HEK293 (cell line): ENCODE measurements around the gene FOXC1.
A peak's percentile ranks its signal among the peaks of the same experiment; 100 is the strongest.

Source experiments
- CTCF ChIA-PET: fragments of 350-600 bp; formaldehyde crosslinking; extraction: SDS; loops from one replicate; lab custom pipeline; 2021; ENCODE audit warnings: antibody characterized with exemption; lab: Yijun Ruan, JAX
- POLR2A ChIA-PET: fragments of 300-600 bp; formaldehyde crosslinking; extraction: SDS; loops from one replicate; lab custom pipeline; 2020; ENCODE audit warnings: antibody characterized with exemption, inconsistent platforms; lab: Yijun Ruan, JAX
- H3K27ac ChIP-seq: fragments of 200-500 bp; sonication (Bioruptor generic); 2 replicates; pipeline ENCODE4 v1.5.1; 2014; ENCODE audit warnings: low read depth, low read length, control low read depth, inconsistent platforms; ENCODE audit errors: extremely low read depth
- H3K36me3 ChIP-seq, 2 experiments: fragments of 200-500 bp in 1 of 2; sonication (Bioruptor generic) in 1 of 2; 1 replicate in 1 of 2; 2 replicates in 1 of 2; pipeline ENCODE4 v1.5.1; 2014 to 2017; ENCODE audit warnings: inconsistent platforms in 2 of 2, low read length in 2 of 2; ENCODE audit not compliant: control insufficient read depth in 2 of 2, insufficient read depth in 1 of 2
- H3K4me1 ChIP-seq: fragments of 200-500 bp; sonication (Bioruptor generic); 2 replicates; pipeline ENCODE4 v1.5.1; 2014; ENCODE audit warnings: mild to moderate bottlenecking, low read length, inconsistent platforms; ENCODE audit not compliant: control insufficient read depth, insufficient read depth
- H3K4me3 ChIP-seq: 2 replicates; pipeline ENCODE4 v1.5.1; 2011; ENCODE audit warnings: low read depth, mild to moderate bottlenecking, control low read depth, low read length, moderate library complexity
- H3K9me3 ChIP-seq: fragments of 200-500 bp; sonication (Bioruptor generic); 2 replicates; pipeline ENCODE4 v1.5.1; 2014; ENCODE audit warnings: low read depth, low read length, inconsistent platforms; ENCODE audit not compliant: control insufficient read depth, insufficient read depth
- GLIS1 ChIP-seq: fragments of 450-650 bp; formaldehyde crosslinking; IDR thresholded peaks from 2 replicates; pipeline ENCODE4 v1.5.1; 2016; ENCODE audit warnings: missing biosample characterization, missing genetic modification characterization
- GLIS2 ChIP-seq: fragments of 450-650 bp; formaldehyde crosslinking; IDR thresholded peaks from 2 replicates; pipeline ENCODE4 v1.5.1; 2016; ENCODE audit warnings: missing biosample characterization, missing genetic modification characterization
- KLF10 ChIP-seq: fragments of 450-650 bp; IDR thresholded peaks from 2 replicates; pipeline ENCODE4 v1.5.1; 2018; ENCODE audit warnings: missing biosample characterization, mild to moderate bottlenecking, missing genetic modification characterization
- KLF9 ChIP-seq: fragments of 450-650 bp; formaldehyde crosslinking; IDR thresholded peaks from 2 replicates; pipeline ENCODE4 v1.5.1; 2016; ENCODE audit warnings: missing biosample characterization, missing genetic modification characterization, low read depth
- MZF1 ChIP-seq: fragments of 450-650 bp; formaldehyde crosslinking; IDR thresholded peaks from 2 replicates; pipeline ENCODE4 v1.5.1; 2017; ENCODE audit warnings: missing biosample characterization, missing genetic modification characterization, borderline replicate concordance
- PRDM4 ChIP-seq: fragments of 450-650 bp; formaldehyde crosslinking; IDR thresholded peaks from 2 replicates; pipeline ENCODE4 v1.5.1; 2017; ENCODE audit warnings: missing biosample characterization, missing genetic modification characterization
- SP2 ChIP-seq: fragments of 450-650 bp; formaldehyde crosslinking; IDR thresholded peaks from 2 replicates; pipeline ENCODE4 v1.5.1; 2016; ENCODE audit warnings: missing biosample characterization, missing genetic modification characterization
- SP3 ChIP-seq: fragments of 450-650 bp; formaldehyde crosslinking; IDR thresholded peaks from 2 replicates; pipeline ENCODE4 v1.5.1; 2016; ENCODE audit warnings: missing biosample characterization, missing genetic modification characterization
- WT1 ChIP-seq: fragments of 450-650 bp; formaldehyde crosslinking; IDR thresholded peaks from 2 replicates; pipeline ENCODE4 v1.5.1; 2016; ENCODE audit warnings: missing biosample characterization, missing genetic modification characterization
- ZBTB26 ChIP-seq: fragments of 450-650 bp; formaldehyde crosslinking; optimal IDR thresholded peaks from 2 replicates; pipeline ENCODE3; 2016; ENCODE audit warnings: missing biosample characterization, mild to moderate bottlenecking, missing genetic modification characterization
- ZFP69B ChIP-seq: fragments of 450-650 bp; formaldehyde crosslinking; IDR thresholded peaks from 2 replicates; pipeline ENCODE4 v1.5.1; 2016; ENCODE audit warnings: missing biosample characterization, missing genetic modification characterization
- ZIC2 ChIP-seq: fragments of 450-650 bp; formaldehyde crosslinking; IDR thresholded peaks from 2 replicates; pipeline ENCODE4 v1.5.1; 2016; ENCODE audit warnings: missing biosample characterization, missing genetic modification characterization
- ZNF184 ChIP-seq: fragments of 450-650 bp; IDR thresholded peaks from 2 replicates; pipeline ENCODE4 v1.5.1; 2018; ENCODE audit warnings: missing biosample characterization, mild to moderate bottlenecking, missing genetic modification characterization
- ZNF366 ChIP-seq: fragments of 450-650 bp; formaldehyde crosslinking; conservative IDR thresholded peaks from 2 replicates; pipeline ENCODE4 v1.5.1; 2016; ENCODE audit warnings: missing biosample characterization, missing genetic modification characterization
- ZNF398 ChIP-seq: fragments of 450-650 bp; formaldehyde crosslinking; IDR thresholded peaks from 2 replicates; pipeline ENCODE4 v1.5.1; 2017; ENCODE audit warnings: missing biosample characterization, missing genetic modification characterization
- ZNF518A ChIP-seq: fragments of 450-650 bp; formaldehyde crosslinking; conservative IDR thresholded peaks from 2 replicates; pipeline ENCODE4 v1.5.1; 2016; ENCODE audit warnings: low read depth, missing biosample characterization, missing genetic modification characterization
- ZNF561 ChIP-seq: fragments of 450-650 bp; IDR thresholded peaks from 2 replicates; pipeline ENCODE4 v1.5.1; 2018; ENCODE audit warnings: missing biosample characterization, missing genetic modification characterization, borderline replicate concordance
- ZNF596 ChIP-seq: fragments of 450-650 bp; IDR thresholded peaks from 2 replicates; pipeline ENCODE4 v1.5.0; 2018; ENCODE audit warnings: missing biosample characterization, mild to moderate bottlenecking, missing genetic modification characterization, moderate library complexity
- ZNF654 ChIP-seq: fragments of 450-650 bp; formaldehyde crosslinking; IDR thresholded peaks from 2 replicates; pipeline ENCODE4 v1.5.1; 2016; ENCODE audit warnings: low read depth, missing biosample characterization, missing genetic modification characterization
- ZNF76 ChIP-seq: fragments of 450-650 bp; formaldehyde crosslinking; IDR thresholded peaks from 2 replicates; pipeline ENCODE4; 2016; ENCODE audit warnings: low read depth, missing biosample characterization, missing genetic modification characterization, borderline replicate concordance
- ZSCAN30 ChIP-seq: fragments of 450-650 bp; IDR thresholded peaks from 2 replicates; pipeline ENCODE4 v1.5.1; 2018; ENCODE audit warnings: missing biosample characterization, mild to moderate bottlenecking, missing genetic modification characterization, moderate library complexity
- ZXDB ChIP-seq: fragments of 450-650 bp; formaldehyde crosslinking; IDR thresholded peaks from 2 replicates; pipeline ENCODE4 v1.5.1; 2016; ENCODE audit warnings: missing biosample characterization, missing genetic modification characterization

FOXC1 gene

GRCh38 chr6:1623769-1624057 lies 14.0 kb downstream of the FOXC1 start:
- CTCF ChIA-PET = interaction anchor here (0.5 kb wide), 1 partner anchor 102 kb away, joined by 5 read pairs; no protein-coding TSS in a partner anchor
- Histone ChIP-seq H3K36me3 (peaks cover 0 to 9% of the 10 kb centered on the region in 2 experiments; a peak in 1 of 3 replicates), H3K9me3 (no peaks in the 10 kb centered on the region), H3K4me1 (peaks cover 38% of the 10 kb centered on the region), H3K4me3 (no peak overlapping the region), H3K27ac (peak overlapping the region; percentile 85; the same call in 1 of the 2 replicates)
- POLR2A ChIA-PET = interaction anchor here (4.9 kb wide), 1 partner anchor 13 kb away, joined by 32 read pairs; the partner anchor contains the start of gene FOXC1
- TF ChIP-seq ZNF596 (tag by site-specific recombination) (no peak), ZFP69B (0 out of 2 replicates have a peak, but pooled peaks have one; percentile 13), ZSCAN30 (tag by site-specific recombination) (0 out of 2 replicates have a peak, but pooled peaks have one; percentile 4)

- ChIA-PET CTCF (interaction anchor here (0.5 to 0.7 kb wide), 3 partner anchors 102 to 1875 kb away, joined by 3 to 5 read pairs (median 3); no protein-coding TSS in a partner anchor), POLR2A (interaction anchor here (0.6 to 4.9 kb wide), 4 partner anchors 13 to 70 kb away, joined by 3 to 32 read pairs (median 5); partner anchors contain the start of gene FOXC1)
- peak overlapping the region; percentile 38 for H3K4me3 ChIP-seq
- H3K9me3 ChIP-seq = no peaks in the 10 kb centered on the region
- H3K4me1 ChIP-seq = peaks cover 38% of the 10 kb centered on the region
- H3K27ac ChIP-seq = peak overlapping the region; percentile 85
- peaks cover 0 to 4% of the 10 kb centered on the region in 2 experiments; a peak in 1 of 3 replicates for H3K36me3 ChIP-seq
- TF ChIP-seq ZXDB (tag by site-specific recombination) = peak; percentile 71
- no peak for TF ChIP-seq ZNF184 (tag by site-specific recombination)
- TF ChIP-seq WT1 = peak; percentile 18; the same call in 1 of the 2 replicates
- no peak for TF ChIP-seq ZNF518A (tag by site-specific recombination)
- TF ChIP-seq GLIS1 (tag by site-specific recombination) = peak; percentile 78
- peak; percentile 48; the same call in 1 of the 2 replicates for TF ChIP-seq KLF9 (tag by site-specific recombination)
- 0 out of 2 replicates have a peak, but pooled peaks have one; percentile 21 for TF ChIP-seq PRDM4 (tag by site-specific recombination)
- TF ChIP-seq ZNF654 (tag by site-specific recombination) = no peak
- TF ChIP-seq ZNF398 (tag by site-specific recombination) = peak; percentile 90
- TF ChIP-seq ZNF366 = 0 out of 2 replicates have a peak, but pooled peaks have one; percentile 40
- TF ChIP-seq SP2 (tag by site-specific recombination) = peak; percentile 67
- peak; percentile 81 for TF ChIP-seq GLIS2 (tag by site-specific recombination)
- 0 out of 2 replicates have a peak, but pooled peaks have one; percentile 12 for TF ChIP-seq KLF10 (tag by site-specific recombination)
- TF ChIP-seq SP3 (tag by site-specific recombination) = peak; percentile 59
- 0 out of 2 replicates have a peak, but pooled peaks have one; percentile 30 for TF ChIP-seq ZNF561 (tag by site-specific recombination)
- peak; percentile 85 for TF ChIP-seq ZBTB26
- peak; percentile 28; the same call in 1 of the 2 replicates for TF ChIP-seq ZNF76 (tag by site-specific recombination)
- peak; percentile 92 for TF ChIP-seq MZF1 (tag by site-specific recombination)
- TF ChIP-seq ZIC2 (tag by site-specific recombination) = peak; percentile 92
These were observed 14.5 kb downstream of the FOXC1 start for GRCh38 chr6:1624058-1624850.
